Activated naive CD4-positive, alpha-beta T cell treated with anti-CD3 and anti-CD28 coated beads, Interleukin-2, amount 50 U/mL, for 72 hours (primary cell): Measurements from ENCODE around the gene OR51B6. TPM values are rescaled to one million over a fixed set of nuclear protein-coding genes. Genes with fewer than 3 reads are reported as not detected.
"Not testable (repeated sequence)": the region's sequence is repeated elsewhere in the genome, so short reads cannot be mapped to it uniquely, and the experiment has no call there.

Source experiments
- ATAC-seq, 2 donors: fragments of 150-1000 bp; cut with Tn5 transposase; 2 replicates each; pipeline ENCODE4 v1.10.0; 2021; ENCODE audit warnings: mild to moderate bottlenecking in 2 of 2, moderate library complexity in 2 of 2
- DNase-seq, 2 donors: peaks; one replicate each; pipeline ENCODE4 v3.0.0; 2021 to 2022; ENCODE audit warnings: low spot score in 2 of 2
- H3K27ac Mint-ChIP-seq, 2 donors: one replicate each; pipeline ENCODE4 v1.8.0; 2022; ENCODE audit warnings: mild to moderate bottlenecking in 2 of 2, mixed read lengths in 2 of 2
- H3K36me3 Mint-ChIP-seq, 2 donors: one replicate each; pipeline ENCODE4 v1.8.0; 2022; ENCODE audit warnings: mixed read lengths in 2 of 2
- H3K9me3 Mint-ChIP-seq, 2 donors: one replicate each; pipeline ENCODE4 v1.8.0; 2022; ENCODE audit warnings: mixed read lengths in 2 of 2
- total RNA-seq, 2 donors: library from RNA; stranded (reverse); gene quantifications; one replicate each; pipeline ENCODE4 v1.2.3, GENCODE V29; 2022

The OR51B6 gene
- total RNA-seq, 2 donors from 2014 or later = not detected

DNA sequence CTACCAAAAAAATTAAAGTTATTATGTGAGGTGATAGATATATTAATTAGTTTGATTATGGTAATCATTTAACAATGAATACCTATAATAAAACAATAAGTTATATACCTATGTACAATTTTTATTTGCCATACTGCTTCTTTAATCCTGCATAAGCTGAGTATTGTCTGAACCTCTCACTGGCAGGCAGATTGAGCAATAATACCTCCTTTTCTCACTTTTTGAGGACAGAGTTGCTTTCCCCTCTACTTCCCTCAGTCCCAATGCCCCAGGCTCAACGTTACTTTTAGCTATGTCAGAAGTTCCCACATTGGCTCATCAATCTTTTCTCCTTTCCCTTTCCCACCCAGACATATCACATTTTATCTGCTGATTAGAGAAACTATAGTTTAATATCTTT is 1.8 kb upstream of the OR51B6 start:
- no peak for ATAC-seq
- Mint-ChIP-seq H3K9me3 (no peaks in the 10 kb centered on the region), H3K27ac (no peak overlapping the region), H3K36me3 (peaks cover 0 to 4% of the 10 kb centered on the region in 2 donors)
- no peak for DNase-seq

DNA sequence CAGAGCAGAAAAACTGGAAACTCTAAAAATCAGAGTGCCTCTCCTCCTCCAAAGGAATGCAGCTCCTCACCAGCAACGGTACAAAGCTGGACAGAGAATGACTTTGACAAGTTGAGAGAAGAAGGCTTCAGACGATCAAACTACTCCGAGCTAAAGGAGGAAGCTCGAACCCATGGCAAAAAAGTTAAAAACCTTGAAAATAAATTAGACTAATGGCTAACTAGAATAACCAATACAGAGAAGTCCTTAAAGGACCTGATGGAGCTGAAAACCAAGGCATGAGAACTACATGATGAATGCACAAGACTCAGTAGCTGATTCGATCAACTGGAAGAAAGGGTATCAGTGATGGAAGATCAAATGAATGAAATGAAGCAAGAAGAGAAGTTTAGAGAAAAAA is 4.7 kb downstream of the OR51B6 start:
- DNase-seq, ATAC-seq, H3K36me3 Mint-ChIP-seq, H3K27ac Mint-ChIP-seq: not testable (repeated sequence)
- H3K9me3 Mint-ChIP-seq = peaks cover 4 to 10% of the 10 kb centered on the region in 2 donors

DNA sequence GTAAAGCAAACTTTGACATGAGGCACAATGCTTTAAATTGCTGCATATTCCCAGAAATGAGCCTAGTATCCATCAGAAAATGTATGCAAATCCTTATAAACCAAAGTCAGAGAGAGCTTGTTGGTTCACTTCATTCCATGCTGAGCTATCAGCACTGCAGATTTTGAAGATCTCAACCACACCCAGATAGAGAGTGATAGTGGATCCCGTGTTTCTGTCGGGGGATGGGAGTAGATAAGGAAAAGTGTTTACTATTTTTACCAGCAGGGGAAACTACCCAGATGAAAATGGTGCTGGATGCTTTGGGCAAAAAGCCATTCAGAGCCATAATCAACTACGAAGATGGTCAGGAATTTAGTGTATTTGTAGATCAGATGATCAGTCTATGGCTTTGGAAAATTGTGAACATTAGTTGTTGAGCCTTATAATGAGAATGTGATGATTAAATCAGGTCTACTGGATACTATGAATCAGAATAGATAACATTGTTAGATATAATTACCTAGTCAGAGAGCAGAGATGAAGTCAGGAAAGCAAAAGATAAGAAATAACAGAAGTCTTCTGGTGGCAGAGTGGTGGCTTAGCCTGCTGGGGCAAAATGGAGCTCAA is 10.8 kb downstream of the OR51B6 start:
- H3K27ac Mint-ChIP-seq = no peak overlapping the region
- peaks cover 4 to 15% of the 10 kb centered on the region in 2 donors for H3K9me3 Mint-ChIP-seq
- DNase-seq (no peak), ATAC-seq (no peak)
- H3K36me3 Mint-ChIP-seq = no peaks in the 10 kb centered on the region

DNA sequence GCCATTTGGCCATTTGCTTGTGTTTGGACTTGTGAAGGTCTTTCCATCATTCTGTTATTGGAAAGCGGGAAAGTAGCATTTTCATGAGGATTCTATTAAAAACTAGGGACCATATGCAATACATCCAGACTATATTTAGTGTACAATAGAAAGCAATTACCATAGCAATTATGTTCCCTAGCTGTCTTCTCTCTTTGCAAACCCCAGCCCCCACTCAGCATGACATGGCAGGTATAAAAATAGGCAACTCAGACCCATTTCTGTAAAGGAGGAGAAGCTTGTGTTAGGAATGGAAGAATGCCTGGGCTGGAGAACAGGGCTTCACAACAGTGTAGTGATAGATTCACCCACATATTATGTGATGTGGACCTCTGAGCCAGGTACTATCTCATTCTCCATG is 12.4 kb downstream of the OR51B6 start:
- no peak overlapping the region for H3K27ac Mint-ChIP-seq
- H3K36me3 Mint-ChIP-seq = no peaks in the 10 kb centered on the region
- no peak for DNase-seq
- H3K9me3 Mint-ChIP-seq = peaks cover 0 to 10% of the 10 kb centered on the region in 2 donors
- no peak for ATAC-seq

DNA sequence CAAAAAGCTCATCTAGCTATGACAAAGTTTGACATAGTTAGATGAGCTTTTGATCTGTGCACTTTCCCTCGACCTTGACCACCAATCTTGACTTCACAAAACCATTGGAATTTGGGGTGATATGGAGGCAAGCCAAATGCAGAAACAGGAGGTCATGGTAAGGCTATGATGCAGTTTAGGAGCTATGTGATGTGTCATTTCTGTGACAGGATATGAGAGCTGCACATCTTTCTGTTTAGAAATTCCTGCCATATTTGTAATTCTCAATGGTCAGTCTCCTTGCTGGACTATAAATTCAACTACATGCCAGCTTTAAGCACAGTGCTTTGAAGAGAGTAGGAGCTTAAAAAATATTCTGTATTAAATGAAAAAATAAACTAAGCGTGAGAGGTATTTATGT is 12.9 kb downstream of the OR51B6 start:
- DNase-seq (no peak), ATAC-seq (no peak)
- H3K36me3 Mint-ChIP-seq = no peaks in the 10 kb centered on the region
- no peak overlapping the region for H3K27ac Mint-ChIP-seq
- peaks cover 0 to 10% of the 10 kb centered on the region in 2 donors for H3K9me3 Mint-ChIP-seq

DNA sequence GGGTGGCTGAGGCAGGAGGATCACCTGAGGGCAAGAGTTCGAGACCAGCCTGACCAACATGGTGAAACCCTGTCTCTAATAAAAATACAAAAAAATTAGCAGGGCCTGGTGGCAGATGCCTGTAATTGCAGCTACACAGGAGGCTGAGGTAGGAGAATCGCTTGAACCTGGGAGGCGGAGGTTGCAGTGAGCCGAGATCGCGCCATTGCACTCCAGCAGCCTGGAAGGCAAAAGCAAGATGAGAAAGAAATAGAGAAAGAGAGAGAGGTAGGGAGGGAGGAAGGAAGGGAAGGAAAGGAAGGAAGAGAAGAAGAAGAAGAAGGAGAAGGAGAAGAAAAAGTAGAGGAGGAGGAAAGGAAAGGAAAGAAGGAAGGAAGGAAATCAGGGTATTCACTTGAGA is 15.1 kb downstream of the OR51B6 start:
- ATAC-seq, H3K9me3 Mint-ChIP-seq, H3K27ac Mint-ChIP-seq, DNase-seq, H3K36me3 Mint-ChIP-seq: not testable (repeated sequence)

DNA sequence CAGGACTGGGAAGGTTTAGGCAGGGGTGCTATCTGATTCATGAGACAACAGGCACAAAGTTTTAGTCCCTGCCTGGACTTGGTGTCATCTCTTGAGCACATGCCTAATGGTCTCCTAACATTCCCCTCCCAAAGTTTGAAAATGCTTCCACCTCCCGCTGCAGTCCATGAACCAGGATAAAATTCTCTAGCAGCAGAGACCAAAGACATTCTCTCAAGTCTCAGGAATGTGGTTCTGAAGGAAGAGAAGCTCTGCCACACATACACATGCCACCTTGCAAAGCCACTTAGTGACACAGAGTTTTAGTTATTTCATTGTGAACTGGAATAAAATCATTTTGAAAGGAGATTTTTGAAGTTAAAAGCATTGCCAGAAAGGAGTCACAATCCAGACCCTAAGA is 15.5 kb downstream of the OR51B6 start:
- peaks cover 0 to 10% of the 10 kb centered on the region in 2 donors for H3K9me3 Mint-ChIP-seq
- no peak overlapping the region for H3K27ac Mint-ChIP-seq
- no peaks in the 10 kb centered on the region for H3K36me3 Mint-ChIP-seq
- DNase-seq (no peak), ATAC-seq (no peak)

DNA sequence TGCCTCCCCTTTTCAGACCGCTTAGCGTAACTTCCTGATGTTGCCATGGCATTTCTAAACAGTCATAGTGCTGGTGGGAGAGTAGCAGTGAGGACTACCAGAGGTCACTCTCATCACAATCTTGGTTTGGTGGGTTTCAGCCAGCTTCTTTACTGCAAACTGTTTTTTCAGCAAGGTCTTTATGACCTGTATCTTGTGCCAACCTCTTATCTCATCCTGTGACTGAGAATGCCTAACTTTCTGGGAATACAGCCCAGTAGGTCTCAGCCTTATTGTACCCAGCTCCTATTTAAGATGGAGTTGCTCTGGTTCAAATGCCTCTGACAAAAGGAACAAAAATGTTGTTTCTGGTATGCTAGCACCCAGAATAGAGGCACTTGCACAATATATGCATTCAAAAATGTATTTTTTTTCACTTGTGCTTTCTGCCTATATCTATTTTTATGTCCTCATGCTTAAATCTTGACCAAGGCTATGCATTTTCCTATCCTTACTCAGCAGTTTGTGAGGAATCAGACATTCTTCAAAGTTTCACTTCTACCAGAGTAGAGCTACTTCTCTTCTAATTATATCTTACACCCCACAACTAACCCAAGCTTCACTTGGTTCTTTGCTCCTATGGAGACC is 16.3 kb downstream of the OR51B6 start:
- DNase-seq (no peak), ATAC-seq (no peak)
- Mint-ChIP-seq H3K9me3 (peaks cover 0 to 5% of the 10 kb centered on the region in 2 donors), H3K27ac (no peak overlapping the region), H3K36me3 (no peaks in the 10 kb centered on the region)

DNA sequence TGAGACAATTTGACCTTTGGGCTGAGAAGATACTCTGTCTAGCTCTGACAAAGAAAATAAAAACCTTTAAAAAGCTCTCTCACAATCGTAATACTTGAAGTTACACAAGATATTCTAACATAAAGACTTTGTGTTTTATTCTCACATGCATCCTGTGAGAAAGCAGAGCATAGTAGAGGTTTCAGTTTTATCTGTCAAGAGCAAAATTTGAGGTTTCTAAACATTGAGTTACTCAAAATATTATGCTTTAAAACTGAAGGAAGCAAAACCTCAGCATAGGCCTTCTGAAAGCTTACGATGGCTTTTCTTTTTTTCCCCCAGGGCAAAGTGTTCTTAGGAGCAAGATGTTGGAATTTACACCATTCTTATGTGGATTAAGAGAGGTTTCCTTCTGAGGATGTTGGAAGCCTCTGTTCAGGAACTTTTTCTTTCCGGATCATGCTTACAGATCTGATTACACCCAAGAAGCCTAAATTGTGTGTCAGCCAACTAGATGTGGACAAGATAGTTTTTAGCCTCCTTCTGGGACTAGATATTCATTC is 17.3 kb downstream of the OR51B6 start:
- no peak for DNase-seq
- Mint-ChIP-seq H3K9me3 (peaks cover 0 to 10% of the 10 kb centered on the region in 2 donors), H3K27ac (no peak overlapping the region), H3K36me3 (no peaks in the 10 kb centered on the region)
- ATAC-seq = no peak

DNA sequence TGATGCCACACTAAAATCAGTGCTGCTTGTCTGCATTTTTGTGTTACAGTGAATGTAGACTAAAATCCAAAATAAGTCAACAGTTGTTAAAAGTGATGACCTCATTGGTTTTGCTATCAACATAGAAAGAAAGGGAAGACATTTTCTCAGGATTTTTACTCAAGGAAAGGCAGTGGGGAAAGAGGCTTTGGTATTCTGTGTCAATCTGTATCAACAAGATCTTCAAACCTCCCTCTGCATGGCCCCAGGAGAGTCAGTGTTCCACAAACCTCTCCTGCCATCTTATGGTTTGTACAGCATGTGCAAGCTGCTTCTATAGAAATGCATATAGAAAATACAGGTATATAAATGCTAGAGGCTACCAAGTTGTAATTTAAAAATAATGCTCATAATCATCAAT is 18.5 kb downstream of the OR51B6 start:
- ATAC-seq = no peak
- Mint-ChIP-seq H3K9me3 (peaks cover 0 to 10% of the 10 kb centered on the region in 2 donors), H3K27ac (no peak overlapping the region), H3K36me3 (no peaks in the 10 kb centered on the region)
- no peak for DNase-seq

DNA sequence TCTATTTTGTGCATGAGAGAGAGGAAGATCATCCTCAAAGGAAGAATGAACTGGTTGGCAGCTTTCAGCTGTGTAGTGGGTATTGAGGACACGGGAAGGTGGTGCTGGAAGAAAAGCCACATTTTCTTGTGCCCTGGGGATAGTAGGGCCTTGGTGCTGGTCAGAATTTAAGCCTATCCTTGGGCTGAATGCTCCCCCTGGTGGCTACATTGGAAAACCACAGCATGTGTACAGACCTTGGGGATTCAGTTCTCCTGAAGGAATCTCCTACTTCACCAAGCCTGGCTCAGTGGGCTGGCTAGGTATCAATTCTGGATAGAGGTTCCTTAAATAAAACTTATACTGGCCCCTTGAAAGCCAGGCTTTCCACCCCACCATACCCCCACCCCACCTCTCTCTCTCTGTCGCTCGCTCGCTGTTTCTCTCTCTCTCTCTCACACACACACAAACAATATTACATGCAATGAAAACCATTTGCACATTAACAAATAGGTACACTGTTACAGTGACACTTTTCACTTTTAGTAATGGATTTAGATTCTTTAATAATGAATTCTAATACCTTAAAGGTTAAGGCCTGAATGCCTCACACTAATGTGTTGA is 29.5 kb downstream of the OR51B6 start:
- Mint-ChIP-seq H3K36me3 (no peaks in the 10 kb centered on the region), H3K9me3 (no peaks in the 10 kb centered on the region), H3K27ac (no peak overlapping the region)
- DNase-seq (peak in 1 of 2 donors; percentile 36), ATAC-seq (peak; percentile 28 to 64)

DNA sequence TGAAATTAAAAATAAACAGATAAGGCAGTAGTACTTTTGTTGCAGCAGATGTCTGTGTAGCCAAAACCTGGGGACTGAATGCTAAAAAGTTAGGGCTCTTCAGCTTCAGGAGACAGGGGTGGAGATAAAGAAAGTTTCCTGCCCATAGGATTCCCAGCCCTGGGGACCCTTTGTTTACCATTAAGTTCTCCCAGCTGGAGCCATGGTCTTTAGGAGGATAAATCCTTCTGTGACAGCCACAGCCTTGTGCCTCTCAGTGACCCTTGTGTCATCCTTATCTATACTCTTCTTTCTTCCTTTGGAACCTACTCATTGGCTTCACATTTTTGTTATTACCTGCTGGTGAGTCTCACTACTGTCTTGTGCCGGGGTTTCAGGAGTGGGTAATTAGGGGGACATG is 32.3 kb downstream of the OR51B6 start, which contains the start of gene OR51M1:
OR51M1 (plus strand) TSS at position 237 of the 400 bp plus-strand sequence. CDS start 5,587 bp downstream, outside the sequence.
- H3K27ac Mint-ChIP-seq = no peak within 1 kb of the TSS
- no peaks in the 10 kb centered on the region for H3K36me3 Mint-ChIP-seq
- no peak for DNase-seq
- H3K9me3 Mint-ChIP-seq = no peaks in the 10 kb centered on the region
- no peak for ATAC-seq

DNA sequence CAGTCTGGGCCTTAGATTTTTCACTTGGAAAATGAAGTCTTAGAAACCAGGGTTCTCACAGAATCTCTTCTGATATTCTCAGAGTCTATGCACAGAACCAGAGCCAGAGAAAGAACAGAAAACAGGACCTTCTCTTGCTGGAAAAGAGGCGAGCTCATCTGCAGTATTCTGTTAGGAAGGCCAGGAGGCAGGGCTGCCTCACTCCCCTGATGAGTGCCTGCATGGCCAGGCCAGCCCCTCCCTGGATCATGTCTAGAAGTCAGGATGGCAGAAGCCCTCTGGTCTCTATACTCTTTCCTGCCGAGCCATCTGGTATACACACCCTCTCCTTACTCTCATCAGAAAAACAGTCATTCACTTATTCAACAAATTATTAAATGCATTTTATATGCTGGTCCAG is 33.0 kb downstream of the OR51B6 start:
- no peaks in the 10 kb centered on the region for H3K9me3 Mint-ChIP-seq
- H3K27ac Mint-ChIP-seq = no peak overlapping the region
- no peak for ATAC-seq
- DNase-seq = no peak
- no peaks in the 10 kb centered on the region for H3K36me3 Mint-ChIP-seq

DNA sequence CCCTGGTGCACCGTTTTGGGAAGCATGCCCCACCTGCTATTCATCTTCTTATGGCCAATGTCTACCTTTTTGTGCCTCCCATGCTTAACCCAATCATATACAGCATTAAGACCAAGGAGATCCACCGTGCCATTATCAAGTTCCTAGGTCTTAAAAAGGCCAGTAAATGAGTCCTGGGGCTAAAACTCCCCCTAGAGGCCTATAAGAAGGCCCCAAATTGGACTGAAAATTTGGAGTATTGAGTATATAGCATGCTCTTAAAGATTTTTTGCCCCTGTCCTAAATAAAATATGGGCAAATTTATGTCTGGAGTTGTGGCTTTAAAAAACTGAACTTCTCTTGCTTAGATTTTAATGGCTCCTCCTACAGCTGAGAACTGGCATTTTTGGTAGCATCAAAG is 38.9 kb downstream of the OR51B6 start:
- Mint-ChIP-seq H3K27ac (no peak overlapping the region), H3K9me3 (no peaks in the 10 kb centered on the region), H3K36me3 (no peaks in the 10 kb centered on the region)
- ATAC-seq (no peak), DNase-seq (no peak)

DNA sequence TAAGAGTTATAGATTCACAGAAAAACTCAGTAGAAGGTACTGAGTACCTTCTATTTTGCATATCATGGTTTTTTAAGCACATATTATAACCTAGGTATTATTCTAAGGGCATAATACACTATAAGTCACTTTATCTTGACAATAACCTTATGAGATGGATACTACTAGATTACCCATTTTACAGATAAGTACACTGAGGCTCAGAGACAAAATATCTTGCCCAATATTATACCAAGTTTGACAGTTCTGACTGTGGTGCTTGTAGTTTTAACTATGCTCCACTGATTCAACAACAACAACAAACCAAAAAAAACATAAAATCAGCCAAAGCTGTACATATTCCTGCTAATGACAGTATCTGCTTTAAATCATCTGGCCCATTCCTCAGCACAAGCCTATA is 42.8 kb downstream of the OR51B6 start:
- H3K27ac Mint-ChIP-seq = no peak overlapping the region
- H3K36me3 Mint-ChIP-seq = no peaks in the 10 kb centered on the region
- no peaks in the 10 kb centered on the region for H3K9me3 Mint-ChIP-seq
- DNase-seq (no peak), ATAC-seq (no peak)

DNA sequence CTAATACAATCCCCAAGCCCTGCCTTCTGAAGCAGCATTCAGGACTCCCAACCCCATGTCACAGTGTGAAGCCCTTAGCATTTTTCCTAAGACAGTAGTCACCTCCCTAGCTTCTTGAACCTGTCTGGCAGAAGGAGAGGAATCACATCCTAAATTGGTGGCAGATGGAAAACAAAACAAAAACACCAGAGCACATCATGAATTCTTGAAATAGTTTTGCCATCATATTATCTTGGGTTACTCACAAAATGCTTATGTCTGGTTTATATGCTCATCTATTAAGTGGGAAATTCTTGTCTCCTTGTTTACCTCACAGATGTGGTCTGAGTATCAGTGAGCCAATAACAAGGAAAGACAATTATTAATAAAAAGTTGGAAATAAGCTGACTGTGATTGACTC is 47.6 kb downstream of the OR51B6 start:
- ATAC-seq = no peak
- no peak overlapping the region for H3K27ac Mint-ChIP-seq
- peaks cover 0 to 5% of the 10 kb centered on the region in 2 donors for H3K9me3 Mint-ChIP-seq

More for the DNA sequence above, 47.6 kb downstream of the OR51B6 start:
- DNase-seq = no peak
- no peaks in the 10 kb centered on the region for H3K36me3 Mint-ChIP-seq
